ENCODE measurements around the gene ITGB5. TPM values are rescaled to one million over a fixed set of nuclear protein-coding genes. Genes with fewer than 3 reads are reported as not detected.

Gene ITGB5
- 85.3 and 105 TPM in 2 replicates for total RNA-seq (2014; rRNA removed; shearing (Covaris generic))

GRCh38 chr3:124887177-124887931 lies at the start of gene ITGB5:
Gene ITGB5, minus strand, starts transcription at chr3:124887365. Its CDS starts 365 bp downstream, at chr3:124887000.
- Histone ChIP-seq H3K27me3 (no peaks in the 10 kb centered on the region), H3K27ac (peak within 1 kb of the TSS; percentile 83), H3K4me1 (peaks cover 23% of the 10 kb centered on the region), H3K4me3 (peak within 1 kb of the TSS; percentile 71), H3K36me3 (no peaks in the 10 kb centered on the region), H3K9me3 (replicated peaks) (no peaks in the 10 kb centered on the region)
- DNase-seq = peak; percentile 88

DNA sequence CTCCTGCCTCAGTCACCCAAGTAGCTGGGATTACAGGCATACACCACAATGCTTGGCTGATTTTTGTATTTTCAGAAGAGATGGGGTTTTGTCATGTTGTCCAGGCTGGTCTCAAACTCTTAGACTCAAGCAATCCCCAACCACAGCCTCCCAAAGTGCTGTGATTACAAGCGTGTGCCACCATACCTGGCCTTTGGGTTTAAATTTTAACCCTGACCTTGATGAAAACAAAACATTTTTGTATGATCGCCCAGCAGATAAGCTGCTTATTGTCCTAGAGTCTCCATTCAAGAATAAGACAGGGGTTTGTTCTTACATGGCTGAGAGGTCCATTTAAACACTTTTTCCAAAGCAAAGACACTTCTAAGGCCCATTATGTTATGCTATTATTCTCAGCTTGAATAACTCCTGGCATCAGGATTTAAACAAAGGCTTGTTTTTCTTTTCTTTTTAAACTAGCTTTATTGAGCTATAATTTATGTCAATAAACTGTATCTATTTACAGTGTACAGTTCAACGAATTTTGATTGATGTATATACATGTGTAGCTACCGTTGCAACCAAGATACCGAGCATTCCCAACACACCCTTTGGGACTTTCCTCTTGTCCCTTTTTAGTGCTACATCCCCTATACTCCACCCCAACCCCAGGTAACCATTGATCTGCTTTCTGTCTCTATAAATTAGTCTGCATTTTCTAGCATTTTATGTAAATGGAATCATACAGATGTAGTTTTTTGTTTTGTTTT lies 48.8 kb upstream of the ITGB5 start:
- Histone ChIP-seq H3K4me1 (no peaks in the 10 kb centered on the region), H3K27ac (no peak overlapping the region), H3K27me3 (0 out of 2 replicates have a peak, but pooled peaks cover 3% of the 10 kb centered on the region), H3K9me3 (replicated peaks) (no peaks in the 10 kb centered on the region; the same call in 1 of the 2 replicates), H3K36me3 (no peaks in the 10 kb centered on the region), H3K4me3 (no peak overlapping the region)
- no peak for DNase-seq

- Histone ChIP-seq H3K4me1 (no peaks in the 10 kb centered on the region), H3K4me3 (no peak overlapping the region), H3K27ac (no peak overlapping the region), H3K27me3 (0 out of 2 replicates have a peak, but pooled peaks cover 3% of the 10 kb centered on the region), H3K9me3 (replicated peaks) (no peaks in the 10 kb centered on the region; the same call in 1 of the 2 replicates), H3K36me3 (no peaks in the 10 kb centered on the region)
- DNase-seq = no peak
These were observed 48.1 kb upstream of the ITGB5 start for GRCh38 chr3:124935264-124935663.

DNA sequence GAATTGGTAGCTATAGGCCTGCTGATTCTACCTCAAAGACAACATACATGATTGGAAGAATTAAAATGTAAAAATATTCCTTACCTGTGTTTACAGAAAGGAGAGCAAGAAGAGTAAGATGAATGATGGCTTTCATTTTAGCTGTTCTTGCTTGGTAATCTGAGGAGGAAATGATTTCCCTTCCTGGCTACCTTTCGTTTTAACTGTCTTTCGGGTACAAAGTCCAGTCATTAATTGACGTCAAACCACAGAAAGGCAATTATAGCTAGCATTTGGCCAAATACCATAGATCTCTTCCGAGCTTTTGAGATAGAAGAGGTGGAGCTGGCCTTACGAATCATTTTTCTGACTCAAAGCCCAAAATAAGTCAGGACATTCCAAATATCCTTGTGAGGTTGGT lies 47.4 kb upstream of the ITGB5 start, which contains the start of gene MUC13:
TSS of gene MUC13 (minus strand) at position 175 of the 400 bp plus-strand sequence. CDS start at position 136, 39 bp downstream.
- Histone ChIP-seq H3K36me3 (no peaks in the 10 kb centered on the region), H3K27ac (no peak within 1 kb of the TSS), H3K4me1 (no peaks in the 10 kb centered on the region), H3K9me3 (replicated peaks) (no peaks in the 10 kb centered on the region; the same call in 1 of the 2 replicates), H3K27me3 (0 out of 2 replicates have a peak, but pooled peaks cover 3% of the 10 kb centered on the region), H3K4me3 (no peak within 1 kb of the TSS)
- DNase-seq = no peak

GRCh38 chr3:124928333-124929202 lies 41.4 kb upstream of the ITGB5 start:
- DNase-seq = peak; percentile 54 to 85
- Histone ChIP-seq H3K9me3 (replicated peaks) (no peaks in the 10 kb centered on the region), H3K27ac (no peak overlapping the region), H3K4me1 (no peaks in the 10 kb centered on the region), H3K36me3 (no peaks in the 10 kb centered on the region), H3K4me3 (no peak overlapping the region), H3K27me3 (no peaks in the 10 kb centered on the region)

GRCh38 chr3:124927574-124928045 lies 40.4 kb upstream of the ITGB5 start:
- Histone ChIP-seq H3K27me3 (no peaks in the 10 kb centered on the region), H3K36me3 (no peaks in the 10 kb centered on the region), H3K27ac (no peak overlapping the region), H3K9me3 (replicated peaks) (no peaks in the 10 kb centered on the region), H3K4me3 (no peak overlapping the region), H3K4me1 (no peaks in the 10 kb centered on the region)
- DNase-seq = no peak

- no peaks in the 10 kb centered on the region for H3K9me3 ChIP-seq (replicated peaks)
- no peaks in the 10 kb centered on the region for H3K4me1 ChIP-seq
- no peak overlapping the region for H3K4me3 ChIP-seq
- no peaks in the 10 kb centered on the region for H3K27me3 ChIP-seq
- DNase-seq = no peak
- H3K27ac ChIP-seq = no peak overlapping the region
- no peaks in the 10 kb centered on the region for H3K36me3 ChIP-seq
These were observed 39.4 kb upstream of the ITGB5 start for GRCh38 chr3:124926426-124927101.

DNA sequence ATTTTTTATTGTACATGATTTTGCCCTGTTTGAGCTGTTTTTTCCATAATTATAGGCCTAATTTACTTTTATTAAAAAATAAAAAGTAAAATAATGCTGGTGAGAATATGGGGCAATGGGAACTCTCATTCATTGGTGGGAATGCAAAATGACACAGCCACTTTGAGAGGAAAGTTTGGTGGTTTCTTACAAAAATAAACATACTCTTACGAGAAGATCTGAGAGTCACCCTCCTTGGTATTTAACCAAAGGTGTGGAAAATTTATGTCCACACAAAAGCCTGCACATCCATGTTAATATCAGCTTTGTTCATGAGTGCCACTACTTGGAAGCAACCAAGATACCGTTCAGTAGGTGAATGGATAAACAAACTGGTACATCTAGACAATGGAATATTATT lies 37.6 kb upstream of the ITGB5 start:
- Histone ChIP-seq H3K9me3 (replicated peaks) (no peaks in the 10 kb centered on the region), H3K36me3 (no peaks in the 10 kb centered on the region), H3K4me1 (peaks cover 3% of the 10 kb centered on the region; the same call in 1 of the 2 replicates), H3K27me3 (no peaks in the 10 kb centered on the region), H3K27ac (no peak overlapping the region), H3K4me3 (no peak overlapping the region)
- no peak for DNase-seq

DNA sequence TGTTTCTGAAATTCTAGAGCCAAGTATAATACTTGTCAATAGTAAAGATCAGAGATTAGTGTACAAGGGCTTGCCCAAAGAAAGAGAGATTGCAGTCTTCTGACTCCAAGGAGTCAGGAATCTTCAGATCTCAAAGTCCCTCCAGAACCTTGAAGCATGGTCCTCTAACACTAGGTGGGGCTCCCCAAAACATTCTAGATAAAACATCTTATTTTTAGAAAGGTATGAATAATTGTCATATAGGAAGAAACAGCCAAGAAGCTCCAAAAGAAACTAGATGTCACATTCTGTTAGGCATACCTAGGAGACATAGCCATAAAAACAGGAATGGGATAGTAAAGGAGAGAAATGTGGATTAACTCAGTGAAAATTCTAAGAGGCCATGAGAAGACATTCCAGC lies 36.7 kb upstream of the ITGB5 start:
- Histone ChIP-seq H3K36me3 (no peaks in the 10 kb centered on the region), H3K9me3 (replicated peaks) (no peaks in the 10 kb centered on the region), H3K27ac (no peak overlapping the region), H3K4me3 (no peak overlapping the region), H3K4me1 (peaks cover 3% of the 10 kb centered on the region; the same call in 1 of the 2 replicates), H3K27me3 (no peaks in the 10 kb centered on the region)
- DNase-seq = no peak

DNA sequence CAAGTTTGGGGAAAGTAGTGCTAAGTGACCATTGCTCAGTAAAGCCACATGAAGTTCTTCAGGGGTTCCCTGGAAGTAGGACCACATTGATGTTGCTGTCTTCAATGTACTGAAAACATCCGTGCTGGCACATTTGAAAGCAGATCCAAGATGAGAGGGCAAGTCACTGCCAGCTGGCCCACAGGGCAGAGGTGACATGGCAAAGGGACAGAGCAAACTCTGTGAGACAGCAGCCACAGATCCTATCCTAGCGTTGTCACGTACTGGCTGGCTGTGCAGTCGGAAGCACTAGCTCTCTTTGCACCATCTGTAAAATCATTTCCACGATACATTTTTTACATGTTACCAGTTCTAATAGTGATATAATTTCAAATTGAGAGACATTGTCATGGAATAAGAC lies 33.6 kb upstream of the ITGB5 start:
- Histone ChIP-seq H3K27ac (no peak overlapping the region), H3K4me3 (no peak overlapping the region), H3K27me3 (no peaks in the 10 kb centered on the region), H3K36me3 (no peaks in the 10 kb centered on the region), H3K9me3 (replicated peaks) (no peaks in the 10 kb centered on the region), H3K4me1 (peaks cover 3% of the 10 kb centered on the region; the same call in 1 of the 2 replicates)
- no peak for DNase-seq

GRCh38 chr3:124919756-124920155 lies 32.6 kb upstream of the ITGB5 start:
- peak; percentile 33 to 48 for DNase-seq
- peaks cover 3% of the 10 kb centered on the region; the same call in 1 of the 2 replicates for H3K4me1 ChIP-seq
- H3K36me3 ChIP-seq = no peaks in the 10 kb centered on the region

GRCh38 chr3:124918524-124918923 lies 31.4 kb upstream of the ITGB5 start:
- Histone ChIP-seq H3K9me3 (replicated peaks) (no peaks in the 10 kb centered on the region), H3K4me1 (peaks cover 3% of the 10 kb centered on the region; the same call in 1 of the 2 replicates), H3K27me3 (no peaks in the 10 kb centered on the region), H3K36me3 (no peaks in the 10 kb centered on the region), H3K4me3 (no peak overlapping the region), H3K27ac (no peak overlapping the region)
- peak; percentile 16 to 48 for DNase-seq

More at GRCh38 chr3:124919756-124920155, 32.6 kb upstream of the ITGB5 start:
- H3K27ac ChIP-seq = no peak overlapping the region
- no peaks in the 10 kb centered on the region for H3K9me3 ChIP-seq (replicated peaks)
- no peaks in the 10 kb centered on the region for H3K27me3 ChIP-seq
- no peak overlapping the region for H3K4me3 ChIP-seq

- H3K36me3 ChIP-seq = no peaks in the 10 kb centered on the region
- no peak overlapping the region for H3K27ac ChIP-seq
- peak; percentile 11 to 35 for DNase-seq
- H3K4me3 ChIP-seq = no peak overlapping the region
- H3K27me3 ChIP-seq = no peaks in the 10 kb centered on the region
- peaks cover 3% of the 10 kb centered on the region; the same call in 1 of the 2 replicates for H3K4me1 ChIP-seq
- H3K9me3 ChIP-seq (replicated peaks) = no peaks in the 10 kb centered on the region
These were observed 29.8 kb upstream of the ITGB5 start for GRCh38 chr3:124916837-124917409.

Data from SJCRH30 (cell line).